Erythroblast (primary cell): ENCODE results near the gene UBN2.

Experiments used
- GATA1 ChIP-seq: IDR thresholded peaks from 2 replicates; pipeline ENCODE4 v1.6.1; 2011; ENCODE audit warnings: low read depth, mild to moderate bottlenecking, control low read depth, low read length, moderate library complexity
- POLR2A ChIP-seq: IDR thresholded peaks from 2 replicates; pipeline ENCODE4 v1.6.1; 2011; ENCODE audit warnings: mild to moderate bottlenecking, low read length

- no peak for TF ChIP-seq POLR2A
- no peak for TF ChIP-seq GATA1
Measured at GRCh38 chr7:139246905-139247304, 15.9 kb downstream of the UBN2 start.
